ENCODE data around the gene HSFX4. TPM values are rescaled to one million over a fixed set of nuclear protein-coding genes. Genes with fewer than 3 reads are reported as not detected.

The HSFX4 gene
- total and polyA plus RNA-seq, 2 of the 13 experiments (the other 11 are each of a cell fraction or from before 2014, with no cell fraction given) = not detected

DNA sequence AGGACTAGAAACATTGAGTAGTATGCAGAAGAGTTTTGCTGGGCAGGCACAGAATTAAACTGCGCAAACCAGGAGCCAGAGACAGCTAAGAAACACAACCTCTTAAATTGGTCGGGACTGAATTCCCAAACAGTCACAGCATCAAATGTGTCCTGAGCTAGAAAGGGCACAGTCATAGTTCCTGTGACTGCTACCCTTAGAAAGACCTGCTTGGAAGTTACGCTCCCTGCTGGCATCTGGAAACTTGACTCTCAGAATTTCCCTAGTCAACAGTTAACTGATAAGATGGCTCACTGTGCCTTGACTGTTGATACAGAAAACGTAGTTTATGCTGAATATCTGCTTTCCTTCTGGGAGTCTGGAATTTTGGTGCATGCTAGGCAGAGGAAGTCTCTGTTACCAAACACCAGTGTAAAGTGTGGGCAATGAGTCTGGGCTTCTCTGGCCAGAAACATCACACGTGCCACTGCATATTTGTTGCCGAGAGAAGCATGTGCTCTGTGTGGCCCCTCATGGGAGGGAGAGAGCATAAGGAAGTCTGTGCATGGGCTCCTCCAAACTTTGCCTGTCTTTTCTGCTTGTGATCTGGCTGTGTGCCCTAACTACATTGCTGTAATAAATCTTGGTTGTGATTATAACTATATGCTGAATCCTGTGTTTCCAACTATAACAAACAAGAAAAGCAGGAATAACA is 20.5 kb downstream of the HSFX4 start:
- no peak overlapping the region for H3K4me2 ChIP-seq (ENCODE audit: low read depth, low read length)
- no peak overlapping the region for H3K27ac ChIP-seq (ENCODE audit: extremely low read length, insufficient read depth, low read length)
- in situ Hi-C loops (cut with HindIII; ENCODE audit: extremely low pct_ligation_motif_present, low pct_unique_long_range_greater_than_20kb) = loop anchor here (25.0 kb wide), 3 partner anchors 412 to 737 kb away; partner anchors contain the start of genes MAMLD1 and MTMR1
- H4K20me1 ChIP-seq (ENCODE audit: insufficient read depth, low read length) = no peaks in the 10 kb centered on the region
- H3K4me1 ChIP-seq (ENCODE audit: insufficient read depth, low read length) = no peaks in the 10 kb centered on the region
- 100% methylated on average over 3 of the region's 6 CpGs for WGBS (ENCODE audit: low lambda C conversion rate)
- no peak overlapping the region for H3K4me3 ChIP-seq (replicated peaks in 1 of 3; ENCODE audit: insufficient read depth in 1 of 3, low read depth in 2 of 3, low read length in 3 of 3)
- ChIA-PET CTCF (ENCODE audit: low intra/inter-chr PET ratio, low total read pairs) (no interaction called here), POLR2A (no interaction called here)
- no peaks in the 10 kb centered on the region for H3K27me3 ChIP-seq (ENCODE audit: control insufficient read depth in 1 of 2, insufficient read depth in 2 of 2, low read length in 2 of 2)
- FAIRE-seq = no peak
- H3K79me2 ChIP-seq (ENCODE audit: insufficient read depth, low read length) = no peaks in the 10 kb centered on the region
- H3K9me3 ChIP-seq (ENCODE audit: low read length) = no peaks in the 10 kb centered on the region
- H3K36me3 ChIP-seq (replicated peaks in 1 of 2; ENCODE audit: control insufficient read depth in 1 of 2, insufficient read depth in 2 of 2, low read length in 2 of 2) = no peaks in the 10 kb centered on the region
- TF ChIP-seq NR2F1 (CRISPR knock-in tag; IDR thresholded peaks at IDR 0.05) (no peak), MAFF (IDR thresholded peaks at IDR 0.05; ENCODE audit: low read depth, low read length) (no peak), NFATC3 (CRISPR knock-in tag; IDR thresholded peaks at IDR 0.05) (no peak), ZC3H13 (CRISPR knock-in tag; IDR thresholded peaks at IDR 0.05) (no peak), NFRKB (IDR thresholded peaks at IDR 0.05) (no peak), CHD4 (IDR thresholded peaks at IDR 0.05; ENCODE audit: borderline replicate concordance, low read length) (no peak), HES4 (CRISPR knock-in tag; IDR thresholded peaks at IDR 0.05; ENCODE audit: borderline replicate concordance) (no peak), MXI1 (IDR thresholded peaks at IDR 0.05; ENCODE audit: borderline replicate concordance, low read depth, low read length) (no peak)
- TF ChIP-seq, protein P1, sequence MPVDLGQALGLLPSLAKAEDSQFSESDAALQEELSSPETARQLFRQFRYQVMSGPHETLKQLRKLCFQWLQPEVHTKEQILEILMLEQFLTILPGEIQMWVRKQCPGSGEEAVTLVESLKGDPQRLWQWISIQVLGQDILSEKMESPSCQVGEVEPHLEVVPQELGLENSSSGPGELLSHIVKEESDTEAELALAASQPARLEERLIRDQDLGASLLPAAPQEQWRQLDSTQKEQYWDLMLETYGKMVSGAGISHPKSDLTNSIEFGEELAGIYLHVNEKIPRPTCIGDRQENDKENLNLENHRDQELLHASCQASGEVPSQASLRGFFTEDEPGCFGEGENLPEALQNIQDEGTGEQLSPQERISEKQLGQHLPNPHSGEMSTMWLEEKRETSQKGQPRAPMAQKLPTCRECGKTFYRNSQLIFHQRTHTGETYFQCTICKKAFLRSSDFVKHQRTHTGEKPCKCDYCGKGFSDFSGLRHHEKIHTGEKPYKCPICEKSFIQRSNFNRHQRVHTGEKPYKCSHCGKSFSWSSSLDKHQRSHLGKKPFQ (CRISPR knock-in tag; IDR thresholded peaks at IDR 0.05; ENCODE audit: insufficient replicate concordance) = no peak
- BruUV-seq (replicated peaks) = no TSS peak
- H3K9ac ChIP-seq (ENCODE audit: insufficient read depth, low read depth, low read length) = no peak overlapping the region
- no peak for DNase-seq (ENCODE audit: low spot score)
- ATAC-seq = no peak
- H2AFZ ChIP-seq (ENCODE audit: low read length) = no peak overlapping the region
- intact Hi-C loops (cut with micrococcal nuclease; ENCODE audit: unreplicated experiment) = no loop called here

Data from HepG2 (cell line).